HepG2 (cell line): ENCODE data around the gene PDHX. TPM values are rescaled to one million over a fixed set of nuclear protein-coding genes. Genes with fewer than 3 reads are reported as not detected.
"Not testable (repeated sequence)": the region's sequence is repeated elsewhere in the genome, so short reads cannot be mapped to it uniquely, and the experiment has no call there.

Experiments used
- ATAC-seq: fragments of 200-7000 bp; cut with Tn5 transposase; 3 replicates; pipeline ENCODE4 v1.9.1; 2020; ENCODE audit warnings: mild to moderate bottlenecking, moderate library complexity
- BruUV-seq: library from RNA; stranded (reverse); fragments of 400-500 nt; replicated peaks from 2 replicates; lab custom pipeline; 2021; lab: Mats Ljungman, UMichigan
- CTCF ChIA-PET: fragments of 300-600 bp; formaldehyde crosslinking; extraction: SDS; loops from one replicate; lab custom pipeline; 2021; ENCODE audit warnings: low total read pairs, inconsistent platforms, low intra/inter-chr PET ratio; lab: Yijun Ruan, JAX
- POLR2A ChIA-PET: fragments of 350-600 bp; sonication (Branson Sonifier 250); formaldehyde crosslinking; loops from one replicate; lab custom pipeline; 2020; ENCODE audit warnings: antibody characterized with exemption, inconsistent platforms; lab: Yijun Ruan, JAX
- DNase-seq: peaks from one replicate; pipeline ENCODE4 v3.0.0-alpha.2; 2015; ENCODE audit warnings: low spot score
- FAIRE-seq: peaks from 3 replicates; lab custom pipeline; 2011; peaks lifted over from hg19 to GRCh38; lab: Jason Lieb, UNC
- H2AFZ ChIP-seq: one replicate; pipeline ENCODE4 v1.6.1; 2011; ENCODE audit warnings: low read length, inconsistent platforms
- H3K27ac ChIP-seq: fragments of 300-600 bp; 3 replicates; pipeline ENCODE4 v1.8.0; 2011; ENCODE audit warnings: mixed run types, mild to moderate bottlenecking, mixed read lengths, low read length, inconsistent platforms; ENCODE audit not compliant: insufficient read depth; ENCODE audit errors: extremely low read length
- H3K27me3 ChIP-seq, 2 experiments: fragments of 200-600 bp in 1 of 2; 2 replicates in 1 of 2; 3 replicates in 1 of 2; pipeline versions ENCODE4 v1.6.0 to v1.8.0; 2011; ENCODE audit warnings: low read length in 2 of 2, mild to moderate bottlenecking in 2 of 2, moderate library complexity in 2 of 2, inconsistent platforms in 1 of 2; ENCODE audit not compliant: insufficient read depth in 2 of 2, control insufficient read depth in 1 of 2
- H3K36me3 ChIP-seq, 2 experiments: fragments of 200-600 bp in 1 of 2; replicated peaks in 1 of 2; 2 replicates in 1 of 2; 3 replicates in 1 of 2; pipeline versions ENCODE4 v1.5.1 to v1.8.0; 2011; ENCODE audit warnings: low read length in 2 of 2, inconsistent platforms in 1 of 2; ENCODE audit not compliant: insufficient read depth in 2 of 2, control insufficient read depth in 1 of 2
- H3K4me1 ChIP-seq: 2 replicates; pipeline ENCODE4 v1.5.1; 2012; ENCODE audit warnings: low read length, inconsistent platforms; ENCODE audit not compliant: insufficient read depth
- H3K4me2 ChIP-seq: 2 replicates; pipeline ENCODE4 v1.6.0; 2011; ENCODE audit warnings: low read depth, low read length, inconsistent platforms
- H3K4me3 ChIP-seq, 3 experiments: fragments of 200-600 bp in 1 of 3; sonication (generic), shearing (Covaris generic) in 1 of 3; replicated peaks in 1 of 3; 2 replicates each; pipeline ENCODE4 v1.5.1; 2011 to 2016; ENCODE audit warnings: low read length in 3 of 3, inconsistent platforms in 2 of 3, low read depth in 2 of 3, mild to moderate bottlenecking in 2 of 3, control low read depth in 1 of 3, mixed read lengths in 1 of 3; ENCODE audit not compliant: insufficient read depth in 1 of 3
- H3K79me2 ChIP-seq: one replicate; pipeline ENCODE4 v1.6.1; 2011; ENCODE audit warnings: low read length, inconsistent platforms; ENCODE audit not compliant: insufficient read depth
- H3K9ac ChIP-seq: 2 replicates; pipeline ENCODE4 v1.6.0; 2011; ENCODE audit warnings: mild to moderate bottlenecking, low read depth, low read length, inconsistent platforms; ENCODE audit not compliant: insufficient read depth
- H3K9me3 ChIP-seq: 2 replicates; pipeline ENCODE4 v1.5.1; 2012; ENCODE audit warnings: mild to moderate bottlenecking, low read length
- H4K20me1 ChIP-seq: 2 replicates; pipeline ENCODE4 v1.6.0; 2011; ENCODE audit warnings: inconsistent platforms, mild to moderate bottlenecking, low read length, moderate library complexity; ENCODE audit not compliant: insufficient read depth
- NCOA2 ChIP-seq: sonication (generic); formaldehyde crosslinking; IDR thresholded peaks from 2 replicates; pipeline ENCODE4 v1.8.0; 2022; ENCODE audit warnings: inconsistent platforms
- SOX5 ChIP-seq: IDR thresholded peaks from 2 replicates; pipeline ENCODE4 v1.6.1; 2016; ENCODE audit warnings: borderline replicate concordance
- ZBTB42 ChIP-seq: sonication (generic); formaldehyde crosslinking; IDR thresholded peaks from 2 replicates; pipeline ENCODE4 v1.5.0; 2020; ENCODE audit warnings: mild to moderate bottlenecking, missing genetic modification reagents
- ZNF256 ChIP-seq: sonication (generic); formaldehyde crosslinking; conservative IDR thresholded peaks from 2 replicates; pipeline ENCODE4 v1.4.0; 2020; ENCODE audit warnings: missing genetic modification reagents
- WGBS: methylation state at CpG from one replicate; pipeline ENCODE4 v1.1.6; 2017; ENCODE audit warnings: low lambda C conversion rate; 5-methylcytosine and 5-hydroxymethylcytosine counted together
- in situ Hi-C: cut with HindIII; loops from 2 replicates; pipeline ENCODE4 v1.10.0; 2017; ENCODE audit warnings: low pct_unique_long_range_greater_than_20kb; ENCODE audit not compliant: extremely low pct_ligation_motif_present
- intact Hi-C: fragments of 100-400 bp; cut with micrococcal nuclease; formaldehyde crosslinking; loops from one replicate; pipeline ENCODE4 v1.10.0; 2022; ENCODE audit not compliant: unreplicated experiment
- polyA plus RNA-seq, 8 experiments: library from polyadenylated mRNA; depleted of rRNA in 3 of 8; stranded (reverse) in 7 of 8; unstranded in 1 of 8; fragments of >200 nt; fragmentation: Illumina TruSeq in 4 of 8; extraction: Trizol in 4 of 8; gene quantifications; 2 replicates each; pipeline versions ENCODE4 v1.2.1 to v1.2.3, GENCODE V29; 2011 to 2016; ENCODE audit warnings: low read depth in 4 of 8, missing spikeins in 1 of 8, mixed read lengths in 1 of 8; ENCODE audit not compliant: insufficient read depth in 1 of 8
- total RNA-seq, 5 experiments: library from RNA; depleted of rRNA; stranded (reverse); fragments of >200 nt; fragmentation: Illumina TruSeq; extraction: Trizol; gene quantifications; 2 replicates each; pipeline ENCODE4 v1.2.3, GENCODE V29; 2016; ENCODE audit warnings: low read depth in 1 of 5
- TF ChIP-seq, protein P1 (sequence below): sonication (generic); formaldehyde crosslinking; IDR thresholded peaks from 2 replicates; pipeline ENCODE4 v1.4.0; 2020; ENCODE audit warnings: mild to moderate bottlenecking, missing genetic modification reagents, borderline replicate concordance
- TF ChIP-seq, protein P2 (sequence below): sonication (generic); formaldehyde crosslinking; IDR thresholded peaks from 2 replicates; pipeline ENCODE4 v1.4.0; 2020; ENCODE audit warnings: mild to moderate bottlenecking, low read depth, missing genetic modification reagents

Gene PDHX
- total and polyA plus RNA-seq, 2 of the 13 experiments (the other 11 are each of a cell fraction or from before 2014, with no cell fraction given): 41.0 to 73.8 TPM

- TF ChIP-seq, protein P1, sequence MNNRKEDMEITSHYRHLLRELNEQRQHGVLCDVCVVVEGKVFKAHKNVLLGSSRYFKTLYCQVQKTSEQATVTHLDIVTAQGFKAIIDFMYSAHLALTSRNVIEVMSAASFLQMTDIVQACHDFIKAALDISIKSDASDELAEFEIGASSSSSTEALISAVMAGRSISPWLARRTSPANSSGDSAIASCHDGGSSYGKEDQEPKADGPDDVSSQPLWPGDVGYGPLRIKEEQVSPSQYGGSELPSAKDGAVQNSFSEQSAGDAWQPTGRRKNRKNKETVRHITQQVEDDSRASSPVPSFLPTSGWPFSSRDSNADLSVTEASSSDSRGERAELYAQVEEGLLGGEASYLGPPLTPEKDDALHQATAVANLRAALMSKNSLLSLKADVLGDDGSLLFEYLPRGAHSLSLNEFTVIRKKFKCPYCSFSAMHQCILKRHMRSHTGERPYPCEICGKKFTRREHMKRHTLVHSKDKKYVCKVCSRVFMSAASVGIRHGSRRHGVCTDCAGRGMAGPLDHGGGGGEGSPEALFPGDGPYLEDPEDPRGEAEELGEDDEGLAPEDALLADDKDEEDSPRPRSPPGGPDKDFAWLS (CRISPR knock-in tag): no peak
- no peak for TF ChIP-seq ZNF256 (CRISPR knock-in tag)
- no peak for TF ChIP-seq SOX5
- TF ChIP-seq NCOA2 (CRISPR knock-in tag): no peak
- no peak for TF ChIP-seq ZBTB42 (CRISPR knock-in tag)
- TF ChIP-seq, protein P2, sequence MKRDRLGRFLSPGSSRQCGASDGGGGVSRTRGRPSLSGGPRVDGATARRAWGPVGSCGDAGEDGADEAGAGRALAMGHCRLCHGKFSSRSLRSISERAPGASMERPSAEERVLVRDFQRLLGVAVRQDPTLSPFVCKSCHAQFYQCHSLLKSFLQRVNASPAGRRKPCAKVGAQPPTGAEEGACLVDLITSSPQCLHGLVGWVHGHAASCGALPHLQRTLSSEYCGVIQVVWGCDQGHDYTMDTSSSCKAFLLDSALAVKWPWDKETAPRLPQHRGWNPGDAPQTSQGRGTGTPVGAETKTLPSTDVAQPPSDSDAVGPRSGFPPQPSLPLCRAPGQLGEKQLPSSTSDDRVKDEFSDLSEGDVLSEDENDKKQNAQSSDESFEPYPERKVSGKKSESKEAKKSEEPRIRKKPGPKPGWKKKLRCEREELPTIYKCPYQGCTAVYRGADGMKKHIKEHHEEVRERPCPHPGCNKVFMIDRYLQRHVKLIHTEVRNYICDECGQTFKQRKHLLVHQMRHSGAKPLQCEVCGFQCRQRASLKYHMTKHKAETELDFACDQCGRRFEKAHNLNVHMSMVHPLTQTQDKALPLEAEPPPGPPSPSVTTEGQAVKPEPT (CRISPR knock-in tag): no peak
These were observed 23.0 kb upstream of the PDHX start (continued) for GRCh38 chr11:34893416-34893815.

GRCh38 chr11:34896191-34896590, 20.2 kb upstream of the PDHX start:
- H3K9ac ChIP-seq, POLR2A ChIA-PET, H3K4me2 ChIP-seq, H3K4me3 ChIP-seq, H3K27me3 ChIP-seq, CTCF ChIA-PET, H4K20me1 ChIP-seq, H3K79me2 ChIP-seq, H2AFZ ChIP-seq, BruUV-seq, DNase-seq, H3K36me3 ChIP-seq, FAIRE-seq, H3K27ac ChIP-seq, ATAC-seq, H3K9me3 ChIP-seq: not testable (repeated sequence)
- 100% methylated on average over 3 of the region's 3 CpGs for WGBS
- in situ Hi-C loops (loop anchor here (10.0 kb wide), 1 partner anchor 531 kb away; no protein-coding TSS in a partner anchor), intact Hi-C loops (loop anchor here (5.0 to 10.0 kb wide), 2 partner anchors 151 to 1039 kb away; no protein-coding TSS in a partner anchor)
- peaks cover 16% of the 10 kb centered on the region for H3K4me1 ChIP-seq
